Measurements from ENCODE around the gene NUDT21.

NUDT21 gene

DNA sequence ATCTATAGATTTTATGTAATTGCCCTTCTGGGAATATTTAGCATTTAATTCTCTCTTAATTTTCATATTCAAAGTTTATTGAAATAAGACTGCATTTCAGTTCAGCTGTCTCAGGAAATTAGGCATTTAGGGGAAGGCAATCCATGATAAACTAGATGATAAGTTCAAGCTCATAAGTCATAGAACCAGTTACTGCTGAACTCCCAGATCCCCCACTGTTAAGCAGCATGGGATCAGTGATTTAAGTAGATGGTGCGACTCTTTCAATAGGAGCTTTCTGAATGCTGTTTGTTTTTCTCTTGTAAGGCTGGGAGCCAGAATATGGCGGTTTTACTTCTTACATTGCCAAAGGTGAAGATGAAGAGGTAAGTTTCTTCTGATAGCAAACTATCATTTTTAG is 24.1 kb upstream of the NUDT21 start:
- TF ChIP-seq, protein P1, sequence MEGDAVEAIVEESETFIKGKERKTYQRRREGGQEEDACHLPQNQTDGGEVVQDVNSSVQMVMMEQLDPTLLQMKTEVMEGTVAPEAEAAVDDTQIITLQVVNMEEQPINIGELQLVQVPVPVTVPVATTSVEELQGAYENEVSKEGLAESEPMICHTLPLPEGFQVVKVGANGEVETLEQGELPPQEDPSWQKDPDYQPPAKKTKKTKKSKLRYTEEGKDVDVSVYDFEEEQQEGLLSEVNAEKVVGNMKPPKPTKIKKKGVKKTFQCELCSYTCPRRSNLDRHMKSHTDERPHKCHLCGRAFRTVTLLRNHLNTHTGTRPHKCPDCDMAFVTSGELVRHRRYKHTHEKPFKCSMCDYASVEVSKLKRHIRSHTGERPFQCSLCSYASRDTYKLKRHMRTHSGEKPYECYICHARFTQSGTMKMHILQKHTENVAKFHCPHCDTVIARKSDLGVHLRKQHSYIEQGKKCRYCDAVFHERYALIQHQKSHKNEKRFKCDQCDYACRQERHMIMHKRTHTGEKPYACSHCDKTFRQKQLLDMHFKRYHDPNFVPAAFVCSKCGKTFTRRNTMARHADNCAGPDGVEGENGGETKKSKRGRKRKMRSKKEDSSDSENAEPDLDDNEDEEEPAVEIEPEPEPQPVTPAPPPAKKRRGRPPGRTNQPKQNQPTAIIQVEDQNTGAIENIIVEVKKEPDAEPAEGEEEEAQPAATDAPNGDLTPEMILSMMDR (IDR thresholded peaks at IDR 0.05; ENCODE audit: insufficient read depth, low read depth, low read length, missing control alignments), result no peak

DNA sequence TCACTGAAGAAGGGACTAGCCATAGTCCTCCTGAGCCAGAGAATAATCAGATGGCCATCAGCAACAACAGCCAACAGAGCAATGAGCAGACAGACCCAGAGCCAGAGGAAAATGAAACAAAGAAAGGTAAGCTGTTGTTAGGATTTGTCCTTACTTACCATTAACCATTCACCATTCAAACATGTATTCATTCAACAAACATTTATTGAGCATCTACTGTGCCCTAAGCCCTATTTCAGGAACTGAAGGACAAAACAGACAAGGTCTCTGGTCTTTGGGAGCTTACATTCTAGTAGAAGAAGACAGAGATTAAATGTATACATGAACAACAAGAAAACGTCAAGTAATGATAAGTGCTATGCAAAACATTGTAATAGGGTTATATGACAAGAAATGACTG is 19.5 kb upstream of the NUDT21 start:
- no peak for DNase-seq (ENCODE audit: low read depth)
- no peak overlapping the region for H3K4me3 ChIP-seq (ENCODE audit: low read depth, low read length)
- TF ChIP-seq, protein P1 (IDR thresholded peaks at IDR 0.05; ENCODE audit: insufficient read depth, low read depth, low read length, missing control alignments), result no peak

More for the DNA sequence above, 24.1 kb upstream of the NUDT21 start:
- DNase-seq (ENCODE audit: low read depth), result no peak
- H3K4me3 ChIP-seq (ENCODE audit: low read depth, low read length), result no peak overlapping the region

GRCh38 chr16:56470232-56470631 is 19.1 kb upstream of the NUDT21 start:
- no peak overlapping the region for H3K4me3 ChIP-seq (ENCODE audit: low read depth, low read length)
- no peak for DNase-seq (ENCODE audit: low read depth)
- TF ChIP-seq, protein P1 (IDR thresholded peaks at IDR 0.05; ENCODE audit: insufficient read depth, low read depth, low read length, missing control alignments), result no peak

DNA sequence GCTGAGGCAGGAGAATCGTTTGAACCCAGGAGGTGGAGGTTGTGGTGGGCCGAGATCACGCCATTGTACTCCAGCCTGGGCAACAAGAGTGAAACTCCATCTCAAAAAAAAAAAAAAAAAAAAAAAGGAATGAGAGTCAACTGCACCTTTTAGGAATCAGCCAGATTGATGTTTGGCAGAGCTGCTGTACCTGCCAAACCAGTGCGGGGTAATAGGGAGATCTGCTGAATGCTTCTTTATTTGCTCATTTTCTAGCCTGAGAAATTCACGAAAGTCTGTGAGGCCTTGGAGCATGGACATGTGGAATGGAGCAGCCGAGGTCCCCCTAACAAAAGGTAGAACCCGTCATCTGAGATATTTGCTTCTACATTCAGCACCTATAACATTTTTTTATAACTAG is 18.6 kb upstream of the NUDT21 start:
- no peak for DNase-seq (ENCODE audit: low read depth)
- TF ChIP-seq, protein P1 (IDR thresholded peaks at IDR 0.05; ENCODE audit: insufficient read depth, low read depth, low read length, missing control alignments), result no peak
- no peak overlapping the region for H3K4me3 ChIP-seq (ENCODE audit: low read depth, low read length)

DNA sequence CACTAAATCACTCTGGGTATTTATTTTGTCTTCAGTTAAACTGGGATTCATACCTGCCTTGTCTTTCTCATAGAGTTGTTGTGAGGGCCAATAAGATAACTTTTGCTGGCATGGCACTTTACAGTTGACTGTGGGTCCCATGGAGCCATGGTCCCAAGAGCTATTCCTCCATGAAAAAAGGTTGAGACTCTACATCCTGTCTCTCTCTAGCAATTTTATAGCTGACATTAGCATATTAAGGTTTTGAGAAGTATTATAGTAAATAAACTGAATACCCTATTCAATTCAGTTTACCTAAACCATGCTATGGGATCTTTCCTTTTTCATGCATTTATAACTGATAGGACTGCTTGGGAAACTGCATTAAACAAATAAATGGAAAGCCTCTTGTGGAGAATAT is 17.7 kb upstream of the NUDT21 start:
- no peak overlapping the region for H3K4me3 ChIP-seq (ENCODE audit: low read depth, low read length)
- no peak for DNase-seq (ENCODE audit: low read depth)
- TF ChIP-seq, protein P1 (IDR thresholded peaks at IDR 0.05; ENCODE audit: insufficient read depth, low read depth, low read length, missing control alignments), result no peak

DNA sequence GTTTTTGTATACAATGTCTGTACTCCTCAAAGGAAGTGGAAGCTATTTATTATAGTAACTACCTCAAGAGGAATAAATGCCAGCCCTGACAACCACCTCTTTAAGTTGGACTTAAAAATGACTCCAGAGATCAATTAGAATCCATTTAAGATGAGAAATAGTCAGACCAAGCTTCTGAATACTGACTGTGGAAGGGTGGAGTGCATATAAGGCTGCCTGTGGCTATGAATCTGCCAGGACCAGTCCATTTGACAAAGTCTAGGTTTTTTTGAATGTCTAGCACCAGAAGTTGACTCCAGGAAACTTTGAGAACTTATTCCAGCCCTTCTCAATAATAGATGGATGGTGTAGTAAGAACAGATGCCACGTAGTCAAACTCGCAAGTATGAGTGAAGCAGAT is 15.2 kb upstream of the NUDT21 start:
- no peak overlapping the region for H3K4me3 ChIP-seq (ENCODE audit: low read depth, low read length)
- TF ChIP-seq, protein P1 (IDR thresholded peaks at IDR 0.05; ENCODE audit: insufficient read depth, low read depth, low read length, missing control alignments), result no peak
- DNase-seq (ENCODE audit: low read depth), result no peak

- no peak for DNase-seq (ENCODE audit: low read depth)
- TF ChIP-seq, protein P1 (IDR thresholded peaks at IDR 0.05; ENCODE audit: insufficient read depth, low read depth, low read length, missing control alignments), result no peak
- no peak overlapping the region for H3K4me3 ChIP-seq (ENCODE audit: low read depth, low read length)
These were observed 12.0 kb upstream of the NUDT21 start for GRCh38 chr16:56463153-56463552.
